Stimulated activated CD4-positive, alpha-beta T cell treated with anti-CD3 and anti-CD28 coated beads, Interleukin-2, amount 100 ng/mL, for 48 hours (primary cell): Measurements from ENCODE around the gene NOP16.
"Not testable (repeated sequence)": the region's sequence is repeated elsewhere in the genome, so short reads cannot be mapped to it uniquely, and the experiment has no call there.

ENCODE experiments used
- DNase-seq, 2 donors: peaks; one replicate each; pipeline ENCODE4 v3.0.0-alpha.2; 2020

The NOP16 gene

DNA sequence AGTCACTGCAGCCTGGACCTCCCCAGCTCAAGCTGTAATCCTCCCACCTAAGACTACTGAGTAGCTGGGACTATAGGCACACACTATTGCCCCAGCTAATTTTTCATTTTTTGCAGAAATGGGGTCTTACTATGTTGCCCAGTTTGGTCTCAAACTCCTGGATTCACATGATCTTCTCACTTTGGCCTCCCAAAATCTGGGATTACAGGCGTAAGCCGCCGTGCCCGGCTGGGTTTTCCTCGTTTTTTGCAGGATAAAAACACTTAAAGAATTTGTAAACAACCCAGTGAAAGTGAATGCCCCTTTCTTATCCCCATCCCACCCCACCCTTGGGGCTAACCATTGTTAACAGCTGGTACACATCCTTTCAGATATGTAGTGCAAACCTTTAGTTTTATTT is 20.2 kb upstream of the NOP16 start:
- DNase-seq: no peak

DNA sequence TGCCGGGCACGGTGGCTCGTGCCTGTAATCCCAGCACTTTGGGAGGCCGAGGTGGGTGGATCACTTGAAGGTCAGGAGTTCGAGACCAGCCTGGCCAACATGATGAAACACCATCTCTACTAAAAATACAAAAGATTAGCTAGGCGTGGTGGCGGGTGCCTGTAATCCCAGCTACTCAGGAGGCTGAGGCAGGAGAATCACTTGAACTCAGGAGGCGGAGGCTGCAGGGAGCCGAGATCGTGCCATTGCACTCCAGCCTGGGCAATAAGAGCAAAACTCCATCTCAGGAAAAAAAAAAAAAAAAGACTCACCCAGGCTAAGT is 19.8 kb upstream of the NOP16 start:
- not testable (repeated sequence) for DNase-seq

DNA sequence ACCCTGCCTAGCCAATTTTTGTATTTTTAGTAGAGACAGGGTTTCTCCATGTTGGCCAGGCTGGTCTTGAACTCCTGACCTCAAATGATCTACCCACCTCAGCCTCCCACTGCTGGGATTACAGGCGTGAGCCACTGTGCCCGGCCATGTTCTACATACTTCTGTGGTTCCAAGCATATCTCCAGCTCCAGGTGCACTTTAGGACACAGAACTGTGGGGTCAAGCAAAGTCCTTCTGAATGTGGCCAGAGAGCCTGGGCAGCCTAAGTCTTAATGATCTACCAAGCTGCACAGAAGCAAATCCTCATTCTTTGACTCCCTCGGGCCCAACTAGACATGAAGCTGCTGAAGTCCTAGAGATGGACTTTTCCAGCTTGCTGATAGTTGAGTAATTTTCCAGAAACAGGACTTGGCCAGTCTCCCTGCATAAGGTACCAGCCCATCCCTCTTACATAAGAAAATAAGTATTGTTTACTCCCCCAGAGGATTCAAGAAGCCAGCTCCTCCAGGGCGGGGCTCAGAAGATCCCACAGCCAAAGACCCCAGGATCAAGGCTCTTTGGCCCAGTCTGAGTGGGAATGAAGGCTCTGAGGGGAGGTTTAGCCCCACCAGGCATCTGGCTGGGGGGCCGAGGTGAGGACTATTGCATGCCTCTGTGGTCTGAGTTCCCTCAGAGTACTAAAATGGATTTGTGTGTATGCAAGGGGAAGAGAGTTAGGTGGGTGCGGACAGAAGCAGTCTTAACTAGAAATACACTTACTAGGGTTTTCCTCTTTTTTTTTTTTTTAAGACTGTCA is 19.3 kb upstream of the NOP16 start:
- no peak for DNase-seq

DNA sequence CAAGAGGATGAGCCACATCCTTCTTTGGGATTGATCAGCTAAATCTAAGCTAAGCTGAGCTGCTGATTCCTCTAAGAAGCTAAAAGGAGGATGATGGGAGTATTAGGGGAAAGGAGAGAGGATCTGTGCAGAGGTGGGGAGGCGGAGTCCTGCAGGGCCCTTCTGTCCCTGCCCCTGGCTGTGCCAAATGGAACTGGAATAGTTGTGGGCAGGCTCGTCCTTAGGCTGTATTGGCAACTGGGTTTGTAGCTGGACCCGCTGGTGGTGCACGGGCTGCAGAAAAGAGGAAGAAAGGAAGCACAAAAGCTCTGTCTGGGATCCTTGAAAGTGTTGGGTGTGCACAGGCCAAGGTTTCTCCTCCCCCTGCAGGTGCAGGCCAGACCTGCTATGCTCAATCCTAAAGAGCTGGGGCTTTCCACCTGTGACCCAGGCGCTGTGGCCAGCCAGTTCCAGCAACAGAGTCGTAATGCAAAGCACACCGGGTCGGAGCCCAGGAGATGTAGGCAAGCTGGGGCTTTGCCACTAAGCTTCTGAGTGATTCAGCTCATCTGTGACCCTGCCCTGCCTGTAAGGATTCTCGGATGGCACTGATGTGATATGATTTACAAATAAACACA is 18.1 kb upstream of the NOP16 start:
- DNase-seq: no peak

DNA sequence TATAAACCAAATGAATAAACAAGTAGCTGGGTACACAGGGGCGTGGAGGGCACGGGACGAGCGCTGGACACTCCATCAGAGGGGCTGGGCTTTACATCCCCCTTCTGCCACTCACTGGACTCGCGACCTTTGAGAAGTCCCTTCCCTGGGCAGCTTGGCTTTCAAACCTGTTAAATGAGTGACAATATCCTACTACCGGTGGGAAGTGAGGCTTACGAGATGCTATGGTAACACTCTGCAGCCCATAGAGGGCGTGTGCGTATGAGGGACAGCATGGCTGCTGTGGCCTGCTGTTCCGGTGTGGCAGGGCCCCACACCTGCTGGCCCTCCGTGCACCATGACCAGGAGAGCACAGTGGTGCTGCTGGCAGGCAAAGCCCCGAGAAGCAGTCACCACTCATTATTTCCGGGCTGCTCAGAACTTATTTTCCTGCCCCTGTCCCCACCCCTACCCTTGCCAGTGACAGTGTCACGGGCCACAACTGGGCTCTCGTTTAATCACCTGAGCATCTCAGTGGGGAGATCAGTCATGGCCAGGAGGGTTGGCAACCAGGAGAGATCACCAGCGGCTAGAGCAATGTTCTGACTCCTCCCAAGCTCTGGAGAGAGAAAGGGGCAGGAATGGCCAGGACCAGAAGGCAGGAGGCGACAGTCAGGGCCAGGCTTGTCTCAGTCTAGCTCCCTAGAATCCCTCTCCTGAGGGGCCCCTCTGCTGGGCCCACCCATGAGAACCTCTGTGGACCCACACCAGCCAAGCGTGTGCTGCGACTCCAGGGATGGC is 17.4 kb upstream of the NOP16 start:
- no peak for DNase-seq

DNA sequence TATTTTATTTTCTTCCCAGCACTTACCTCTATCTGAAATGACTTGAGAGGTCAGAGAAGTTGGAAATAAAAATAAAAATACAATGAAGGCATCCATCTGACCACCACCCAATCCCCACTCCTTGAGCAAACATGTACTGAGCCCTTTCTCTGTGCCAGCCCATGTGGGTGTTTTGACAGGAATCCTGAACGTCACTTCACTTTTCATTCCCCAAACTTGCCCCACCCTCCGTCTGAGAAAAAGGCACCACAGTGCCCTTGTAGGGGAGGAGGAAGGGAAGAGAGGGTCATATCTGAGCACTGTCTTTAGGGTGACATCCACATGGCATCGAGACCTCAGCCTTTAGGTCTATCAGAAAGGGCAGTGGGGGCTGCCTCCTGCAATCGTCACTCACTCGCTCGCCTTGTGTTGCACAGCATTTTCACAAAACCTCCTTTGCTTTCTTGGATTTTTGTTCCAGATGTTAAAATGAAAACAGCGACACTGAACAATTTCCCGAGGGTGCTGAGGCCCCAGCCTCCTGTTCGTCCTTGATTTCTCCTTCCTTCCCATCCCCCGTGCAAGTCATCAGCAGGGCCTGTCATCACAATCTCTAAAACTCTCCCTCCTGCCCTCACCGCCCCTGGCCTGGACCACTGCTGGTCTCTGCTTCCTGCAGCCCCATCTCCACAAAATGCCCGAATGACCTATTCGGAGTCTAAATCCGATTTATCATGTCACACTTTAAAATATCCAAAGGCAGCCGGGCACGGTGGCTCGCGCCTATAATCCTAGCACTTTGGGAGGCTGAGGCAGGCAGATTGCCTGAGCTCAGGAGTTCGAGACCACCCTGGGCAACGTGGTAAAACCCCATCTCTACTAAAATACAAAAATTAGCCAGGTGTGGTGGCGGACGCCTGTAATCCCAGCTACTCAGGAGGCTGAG is 13.1 kb upstream of the NOP16 start:
- DNase-seq: no peak

DNA sequence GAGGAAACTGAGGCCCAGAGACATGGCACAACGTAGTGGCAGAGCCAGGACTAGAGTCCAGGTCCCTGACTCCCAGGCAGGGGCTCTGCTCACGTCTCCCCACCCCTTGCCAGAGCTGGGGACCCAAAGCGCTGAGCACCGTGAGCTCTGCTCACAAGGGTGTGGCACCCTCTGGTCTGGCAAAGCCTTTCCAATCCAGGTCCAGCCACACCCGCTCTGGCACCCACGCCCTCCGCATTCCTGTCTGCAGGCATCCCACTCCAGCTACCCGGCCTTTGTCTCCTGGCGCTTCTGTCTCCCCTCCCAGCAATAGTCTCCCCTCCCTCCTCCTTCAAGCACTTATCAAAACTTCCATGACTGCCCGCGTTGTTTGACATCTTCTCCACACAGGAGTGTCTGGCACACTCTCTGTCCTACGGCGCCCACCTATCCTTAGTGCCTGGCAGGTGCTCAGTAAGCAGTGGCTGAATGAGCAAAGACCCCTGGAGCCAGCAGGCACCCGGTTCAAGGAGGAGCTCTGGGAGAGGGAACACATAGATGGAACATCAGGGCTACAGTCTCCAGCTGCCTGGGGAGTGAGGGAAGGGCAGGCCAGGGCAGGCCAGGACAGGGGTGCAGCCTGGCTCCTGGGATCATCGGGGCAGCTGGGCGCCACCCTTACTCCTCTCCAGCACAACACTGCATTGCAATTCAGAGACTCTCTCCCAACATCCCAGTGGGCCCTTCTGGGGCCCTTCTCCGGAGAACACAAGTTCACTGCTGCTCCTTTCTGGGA is 12.2 kb upstream of the NOP16 start:
- DNase-seq: no peak

DNA sequence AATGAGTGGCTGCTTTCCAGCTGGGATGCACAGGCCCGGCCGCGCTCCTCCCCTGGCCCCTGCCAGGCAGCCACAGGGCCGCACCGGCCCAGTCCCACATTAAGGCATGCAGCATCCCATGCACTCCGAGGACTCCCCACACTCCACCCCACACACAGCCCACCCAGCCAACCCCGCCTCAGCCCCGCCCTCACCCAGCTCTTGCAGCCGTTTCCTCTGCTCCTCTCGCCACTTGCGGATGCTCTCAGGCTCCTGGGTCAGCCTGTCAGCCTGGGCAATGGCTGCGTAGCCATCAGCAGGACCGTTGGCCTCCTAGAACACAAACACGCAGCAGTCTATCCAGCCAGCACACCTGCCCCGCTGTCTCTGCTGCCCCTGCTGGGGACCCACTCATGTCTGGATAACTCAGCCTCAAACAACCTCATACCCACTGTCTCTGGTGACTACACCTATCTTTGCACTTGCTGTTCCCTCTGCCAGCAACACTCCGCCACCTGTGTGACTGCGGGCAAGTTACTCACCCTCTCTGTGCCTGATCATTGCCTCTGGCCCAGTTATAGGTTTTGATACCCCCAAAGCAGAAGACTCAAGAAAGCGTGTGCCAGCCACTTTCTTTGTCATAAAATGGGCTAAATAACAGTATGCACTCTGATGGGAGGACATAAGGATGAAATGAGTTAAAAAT is 9.5 kb upstream of the NOP16 start:
- DNase-seq: no peak

DNA sequence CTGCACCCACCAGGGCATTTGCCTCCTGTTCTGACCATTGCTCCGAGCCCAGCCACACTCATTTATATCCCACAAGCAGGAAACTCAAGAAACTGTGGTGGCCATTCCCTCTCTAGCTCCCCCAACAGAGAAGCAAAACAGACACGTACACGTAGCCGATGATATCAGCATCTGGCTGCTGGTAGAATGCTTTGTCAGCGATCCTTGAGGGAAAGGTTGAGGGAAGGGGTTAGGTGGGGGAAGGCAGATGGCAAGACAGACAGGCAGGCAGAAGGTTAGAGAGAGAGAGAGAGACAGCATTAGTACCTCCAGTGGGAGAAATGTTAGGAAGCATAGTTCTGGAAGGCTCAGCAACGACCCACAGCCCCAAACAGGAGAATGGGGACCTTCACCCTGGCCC is 7.9 kb upstream of the NOP16 start:
- no peak for DNase-seq

DNA sequence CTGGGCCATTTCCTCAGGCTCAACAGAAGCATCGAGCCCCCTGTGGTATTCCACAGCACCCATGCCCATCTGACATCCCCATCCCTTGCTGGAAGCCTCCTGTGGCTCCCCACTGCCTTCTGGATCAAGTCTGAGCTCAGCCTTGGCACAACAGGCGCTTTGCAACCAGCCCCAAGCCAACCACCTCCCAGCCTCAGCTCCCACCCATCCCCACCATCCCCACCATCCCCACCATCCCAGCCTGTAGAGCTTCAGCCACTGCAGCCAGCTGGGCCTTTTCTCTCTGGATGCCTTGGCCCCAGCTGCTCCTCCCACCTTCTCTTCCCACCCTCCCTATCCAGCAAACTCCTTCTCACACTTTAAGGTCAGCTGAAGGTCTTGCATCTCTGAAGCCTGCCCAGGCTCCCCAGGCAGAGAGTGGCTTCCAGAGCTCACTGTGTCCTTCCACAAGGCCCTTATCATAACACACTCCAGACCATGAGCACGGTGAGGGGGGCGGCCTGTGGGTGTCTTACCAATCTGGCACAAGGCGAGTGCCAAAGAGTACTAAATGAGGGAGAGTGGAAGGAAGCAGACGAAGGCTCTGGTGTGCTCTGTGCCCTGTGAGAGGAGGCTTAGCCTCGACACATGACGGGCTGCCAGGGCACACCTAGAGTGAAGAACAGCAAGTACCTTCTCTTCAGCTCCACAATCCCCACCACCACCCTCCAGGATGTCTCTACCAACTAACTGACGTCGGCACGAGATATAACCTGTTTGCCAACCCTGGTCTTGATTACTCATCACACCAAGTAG is 6.7 kb upstream of the NOP16 start:
- no peak for DNase-seq

DNA sequence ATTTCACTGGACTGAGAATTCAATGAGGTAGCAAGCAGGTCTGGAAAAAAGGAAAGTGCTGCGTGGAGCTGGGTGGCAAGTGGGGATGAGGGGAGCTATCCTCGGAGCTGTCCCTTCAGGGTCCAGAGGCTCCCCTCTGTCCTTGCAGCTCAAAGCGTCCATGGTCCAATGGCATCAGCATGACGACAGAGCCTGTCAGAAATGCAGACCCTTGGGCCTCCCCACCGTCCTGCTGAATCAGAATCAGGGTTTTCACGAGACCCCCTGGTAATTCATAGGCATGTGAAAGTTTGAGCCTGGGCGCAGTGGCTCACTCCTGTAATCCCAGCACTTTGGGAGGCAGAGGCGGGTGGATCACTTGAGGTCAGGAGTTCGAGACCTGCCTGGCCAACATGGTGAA is 5.7 kb upstream of the NOP16 start:
- DNase-seq: no peak

DNA sequence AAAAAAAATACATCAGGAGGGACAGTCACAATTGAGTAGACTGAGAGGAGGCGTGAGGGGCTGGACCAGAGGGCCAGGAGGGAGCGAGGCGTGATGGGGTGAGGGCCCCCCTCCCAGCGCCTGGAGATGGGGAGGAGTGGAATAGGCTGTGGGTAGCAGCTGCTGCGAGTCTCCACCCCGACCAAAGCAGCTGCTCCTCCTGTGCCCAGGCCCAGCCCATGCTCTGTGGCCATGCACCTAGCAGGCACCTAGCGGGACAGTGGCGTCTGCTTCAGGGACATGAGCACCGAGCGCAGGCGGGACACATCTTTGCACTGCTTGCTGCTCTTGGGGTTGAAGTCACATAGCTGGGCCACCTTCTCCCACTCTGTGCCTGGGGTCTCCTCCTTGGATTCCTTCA is 4.1 kb upstream of the NOP16 start:
- DNase-seq: no peak

DNA sequence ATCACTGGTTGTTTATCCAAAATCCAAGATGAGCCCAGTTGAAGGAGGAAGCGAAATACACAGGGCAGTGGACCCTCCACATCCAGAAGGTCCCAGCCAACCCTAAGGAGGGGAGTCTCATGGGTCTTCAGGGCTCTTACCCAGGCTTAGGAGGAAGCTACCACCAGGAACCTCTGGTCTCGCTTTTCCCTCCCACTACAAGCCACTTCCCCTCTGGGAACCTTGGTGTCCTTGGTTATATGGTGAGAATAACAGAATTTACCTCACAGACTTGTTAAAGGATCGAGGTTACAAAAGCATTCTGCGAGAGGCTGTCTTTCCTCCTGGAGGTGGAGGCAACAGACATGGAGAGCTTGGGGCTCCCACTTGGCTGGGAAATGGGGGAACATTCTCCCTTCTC is 3.6 kb upstream of the NOP16 start:
- no peak for DNase-seq

DNA sequence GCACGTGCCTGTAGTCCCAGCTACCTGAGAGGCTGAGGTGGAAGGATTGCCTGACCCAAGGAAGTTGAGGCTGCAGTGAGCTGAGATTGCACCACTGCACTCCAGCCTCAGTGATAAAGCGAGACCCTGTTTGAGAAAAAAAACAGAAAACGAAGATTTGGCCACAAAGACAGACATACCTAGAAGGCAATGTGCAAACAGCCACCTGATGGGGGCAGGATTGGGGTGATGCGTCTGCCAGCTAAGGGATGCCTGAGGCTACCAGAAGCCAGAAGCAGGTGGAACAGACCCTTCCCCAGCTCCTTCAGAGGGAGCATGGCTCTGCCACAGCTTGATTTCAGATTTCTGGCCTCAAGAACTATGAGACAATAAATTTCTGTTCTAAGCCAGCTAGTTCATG is 3.1 kb upstream of the NOP16 start:
- DNase-seq: no peak

DNA sequence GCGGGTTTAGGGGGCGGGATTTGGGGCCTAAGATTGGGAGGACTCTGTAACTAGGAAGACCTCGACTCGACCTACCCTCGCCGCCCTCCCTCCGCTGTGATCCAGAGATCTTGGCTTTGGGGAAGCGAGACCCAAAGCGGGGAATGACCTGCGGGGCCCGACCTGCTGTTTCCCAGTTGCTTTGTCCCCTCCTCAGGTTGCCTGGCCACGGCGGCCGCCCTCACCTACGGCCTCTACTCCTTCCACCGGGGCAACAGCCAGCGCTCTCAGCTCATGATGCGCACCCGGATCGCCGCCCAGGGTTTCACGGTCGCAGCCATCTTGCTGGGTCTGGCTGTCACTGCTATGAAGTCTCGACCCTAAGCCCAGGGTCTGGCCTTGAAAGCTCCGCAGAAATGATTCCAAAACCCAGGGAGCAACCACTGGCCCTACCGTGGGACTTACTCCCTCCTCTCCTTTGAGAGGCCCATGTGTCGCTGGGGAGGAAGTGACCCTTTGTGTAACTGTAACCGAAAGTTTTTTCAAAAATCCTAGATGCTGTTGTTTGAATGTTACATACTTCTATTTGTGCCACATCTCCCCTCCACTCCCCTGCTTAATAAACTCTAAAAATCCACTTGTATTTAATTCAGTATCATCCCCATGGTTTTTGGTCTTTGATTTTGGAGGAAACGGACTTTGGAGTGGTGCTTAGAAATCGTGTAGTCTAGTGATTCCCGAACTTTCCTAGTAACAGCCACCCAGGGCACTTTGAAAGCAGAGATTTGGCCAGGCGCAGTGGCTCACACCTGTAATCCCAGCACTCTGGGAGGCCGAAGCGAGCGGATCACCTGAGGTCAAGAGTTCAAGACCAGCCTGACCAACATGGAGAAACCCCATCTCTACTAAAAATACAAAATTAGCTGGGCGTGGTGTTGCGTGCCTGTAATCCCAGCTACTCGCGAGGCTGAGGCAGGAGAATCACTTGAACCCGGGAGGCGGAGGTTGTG is 1.0 kb upstream of the NOP16 start:
- DNase-seq: no peak

DNA sequence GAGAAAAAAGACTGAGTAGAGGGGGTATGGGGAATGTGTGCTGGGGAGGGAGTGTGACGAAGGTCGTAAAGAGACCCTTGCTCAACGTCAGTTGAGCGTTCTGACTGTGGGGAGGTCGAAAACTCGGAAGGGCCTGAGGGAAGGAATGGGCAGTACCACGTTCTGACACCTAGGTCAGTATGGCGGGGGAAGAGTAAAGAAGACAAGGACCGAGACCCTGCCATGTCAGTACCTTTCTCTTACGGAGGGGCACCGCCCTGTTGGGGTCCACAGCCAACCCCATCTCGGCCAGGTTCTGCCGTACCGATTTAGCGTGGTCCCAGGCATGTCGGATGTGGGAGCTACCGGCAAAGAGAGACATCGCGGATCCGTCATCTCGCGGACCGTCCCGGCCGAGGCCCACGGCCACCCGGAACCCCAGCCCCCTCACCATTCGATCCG is 375 bp downstream of the NOP16 start:
- no peak for DNase-seq

DNA sequence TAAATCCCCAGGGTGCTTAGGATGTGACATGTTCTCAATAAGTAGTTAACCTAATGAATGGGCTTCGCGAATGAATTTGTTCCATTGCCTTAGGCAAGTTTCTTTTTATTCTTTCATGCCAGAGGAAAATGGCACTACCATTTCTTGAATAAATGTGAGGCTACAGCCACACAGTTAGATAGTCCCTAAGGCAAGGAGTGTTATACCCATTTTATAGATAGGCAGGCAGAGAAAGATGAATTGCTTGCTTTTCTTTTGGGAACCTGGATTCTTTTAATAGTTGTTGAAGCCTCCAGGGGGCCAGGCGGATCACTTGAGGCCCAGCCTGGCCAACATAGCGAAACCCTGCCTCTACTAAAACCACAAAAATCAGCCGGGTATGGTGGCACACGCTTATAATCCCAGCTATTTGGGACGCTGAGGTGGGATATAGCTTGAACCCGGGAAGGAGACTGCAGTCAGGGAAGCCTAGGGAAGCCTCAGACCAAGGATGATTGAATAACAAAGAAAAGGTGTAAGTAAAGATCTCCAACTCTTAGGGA is 943 bp downstream of the NOP16 start:
- DNase-seq: no peak

DNA sequence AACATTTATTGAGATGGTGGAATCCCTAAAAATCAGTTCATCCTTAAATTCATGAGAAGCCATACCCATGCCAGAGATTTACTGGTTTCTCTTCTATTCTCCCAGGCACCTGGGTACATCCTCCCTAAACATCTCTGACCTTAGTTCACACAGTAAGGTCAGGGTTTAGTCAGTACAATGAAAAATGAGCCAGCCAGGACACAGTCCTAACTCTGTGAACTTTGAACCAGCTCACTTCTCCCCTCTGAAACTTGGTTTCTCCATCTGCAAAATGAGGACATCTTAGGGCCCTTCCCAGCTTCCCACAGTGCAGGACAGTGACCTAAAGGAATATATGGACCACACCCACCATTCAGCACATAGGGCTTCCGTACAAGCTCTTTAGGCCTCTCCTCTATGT is 1.9 kb downstream of the NOP16 start:
- DNase-seq: no peak

DNA sequence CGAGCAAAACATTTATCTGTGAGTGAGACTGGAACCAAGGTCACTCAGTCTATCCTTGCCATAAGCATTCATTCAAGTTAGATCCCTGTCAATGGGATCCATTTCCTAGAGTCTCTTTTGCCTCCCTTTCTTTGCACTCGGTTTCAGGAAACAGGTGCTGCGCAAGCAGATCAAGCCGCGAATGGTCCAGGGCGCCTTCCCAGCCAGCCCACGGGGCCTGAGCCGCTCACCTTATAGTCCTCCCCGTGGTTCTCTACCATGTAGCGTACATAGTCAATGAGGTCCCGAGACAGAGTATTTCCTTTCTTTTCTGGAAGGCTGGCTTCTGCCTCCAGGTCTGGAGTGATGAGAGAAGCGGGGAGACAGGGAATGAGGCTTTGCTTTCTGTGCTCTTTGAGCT is 3.4 kb downstream of the NOP16 start:
- no peak for DNase-seq
